Measurements from ENCODE around the gene BZW1.
A peak's percentile ranks its signal among the peaks of the same experiment; 100 is the strongest.

BZW1 gene

DNA sequence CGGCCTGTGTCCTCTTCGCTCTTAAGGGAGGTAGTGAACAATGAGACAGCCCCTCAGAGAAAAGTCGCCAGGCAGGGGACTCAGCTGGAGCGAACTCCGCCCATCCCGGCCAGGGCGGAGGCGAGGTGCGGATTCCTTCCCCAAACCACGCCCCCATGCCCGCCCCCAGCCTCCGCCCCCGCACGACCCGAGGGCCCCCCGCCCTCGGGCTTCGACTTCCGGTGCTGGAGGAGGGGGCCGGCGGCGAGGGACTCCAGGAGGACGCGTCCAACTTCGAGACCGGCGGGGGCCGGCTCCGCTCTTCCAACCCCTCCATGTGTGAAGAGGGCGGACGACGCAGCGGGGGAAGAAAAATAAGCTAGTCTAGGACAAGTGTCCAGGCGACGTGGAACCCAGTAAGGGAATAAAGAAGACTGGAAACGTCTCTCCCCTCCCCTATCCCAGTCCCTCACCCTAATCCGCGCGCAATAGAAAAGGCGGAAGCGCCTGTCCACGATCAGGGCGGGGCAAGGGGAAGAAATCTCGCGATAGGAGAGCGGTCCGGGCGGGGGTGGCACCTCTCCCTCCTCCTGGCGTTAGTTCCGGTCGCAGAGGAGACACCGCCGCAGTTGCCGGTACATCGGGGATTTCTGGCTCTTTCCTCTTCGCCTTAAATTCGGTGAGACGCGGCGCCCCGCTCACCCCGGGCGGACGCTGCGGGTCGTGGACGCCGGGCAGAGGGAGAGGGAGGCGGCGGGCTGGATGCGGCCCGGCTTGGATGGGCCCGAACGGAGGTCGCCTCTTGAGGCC is at the start of gene BZW1:
TSS of gene BZW1 (plus strand) at position 578 of the 789 bp plus-strand sequence. CDS start 1,308 bp downstream, outside the sequence.
- peak; percentile 80 to 100 (median 96) for DNase-seq

DNA sequence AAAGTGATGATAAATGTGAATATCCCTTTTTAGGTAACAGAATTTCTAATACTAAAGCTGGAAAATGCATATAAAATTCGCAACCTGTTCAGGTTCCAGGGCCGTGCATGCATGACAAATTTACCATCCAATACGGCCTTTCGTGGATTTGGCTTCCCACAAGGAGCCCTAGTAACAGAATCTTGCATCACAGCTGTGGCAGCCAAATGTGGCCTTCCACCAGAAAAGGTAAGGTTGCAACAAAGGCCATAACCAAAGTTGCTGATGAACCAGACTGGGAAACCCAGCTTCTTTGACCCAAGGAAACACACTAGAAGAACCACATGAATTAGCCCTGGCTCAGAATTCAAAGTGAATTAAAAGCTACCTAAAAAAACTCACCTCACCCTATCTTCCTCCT is 49.6 kb upstream of the BZW1 start:
- no peak for DNase-seq

DNA sequence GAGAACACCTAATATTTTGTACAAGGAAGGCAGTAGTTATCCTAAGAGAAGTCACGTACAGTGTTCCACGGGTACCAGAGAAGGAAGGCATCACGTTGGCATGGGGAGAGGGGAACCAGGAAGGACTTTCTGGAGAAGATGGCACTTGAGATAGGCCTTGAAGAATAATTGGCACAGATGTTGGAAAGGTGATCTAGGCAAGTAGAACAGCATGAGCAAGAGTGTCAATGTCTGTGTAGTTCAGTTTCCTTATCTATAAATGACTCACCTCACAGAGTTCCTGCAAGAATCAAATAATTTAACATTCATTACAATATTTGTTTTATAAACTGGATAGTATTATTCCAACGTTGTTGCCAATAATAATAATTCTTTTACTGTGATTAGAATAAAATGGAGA is 48.3 kb upstream of the BZW1 start:
- DNase-seq, result no peak

DNA sequence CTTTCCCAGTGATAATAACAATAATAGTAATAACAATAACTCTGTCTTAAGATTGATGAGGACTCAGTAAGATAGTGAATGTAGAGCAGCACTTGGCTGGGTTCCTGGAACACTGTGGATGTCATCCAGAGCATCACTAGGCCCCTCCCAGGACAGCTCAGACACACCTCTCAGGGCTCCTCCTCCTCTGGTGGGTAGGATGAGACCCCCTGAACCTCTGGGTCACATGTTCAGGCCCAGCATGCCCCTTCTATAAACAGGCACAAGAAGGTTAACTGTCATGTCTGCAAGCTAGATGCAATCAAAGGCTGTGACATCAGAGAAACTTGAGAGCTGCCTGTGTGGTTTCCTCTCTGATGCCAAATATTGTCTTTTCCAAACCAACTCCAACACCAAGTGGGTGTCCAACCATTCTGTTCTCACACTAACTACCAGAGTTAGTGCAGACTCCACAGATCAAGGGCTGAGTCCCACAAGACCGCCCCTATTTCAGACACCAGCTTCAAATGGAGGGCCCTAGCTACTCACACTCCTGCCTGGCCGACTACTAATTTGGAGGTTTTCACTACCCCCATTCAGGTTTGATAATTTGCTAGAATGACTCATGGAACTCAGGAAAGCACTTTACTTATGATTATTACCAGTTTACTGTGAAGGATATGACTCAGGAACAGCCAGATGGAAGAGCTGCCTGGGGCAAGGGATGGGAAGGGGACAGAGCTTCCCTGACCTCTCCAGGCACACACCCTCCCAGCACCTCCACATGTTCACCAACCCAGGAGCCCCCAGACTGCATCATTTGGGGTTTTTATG is 46.4 kb upstream of the BZW1 start:
- no peak for DNase-seq

DNA sequence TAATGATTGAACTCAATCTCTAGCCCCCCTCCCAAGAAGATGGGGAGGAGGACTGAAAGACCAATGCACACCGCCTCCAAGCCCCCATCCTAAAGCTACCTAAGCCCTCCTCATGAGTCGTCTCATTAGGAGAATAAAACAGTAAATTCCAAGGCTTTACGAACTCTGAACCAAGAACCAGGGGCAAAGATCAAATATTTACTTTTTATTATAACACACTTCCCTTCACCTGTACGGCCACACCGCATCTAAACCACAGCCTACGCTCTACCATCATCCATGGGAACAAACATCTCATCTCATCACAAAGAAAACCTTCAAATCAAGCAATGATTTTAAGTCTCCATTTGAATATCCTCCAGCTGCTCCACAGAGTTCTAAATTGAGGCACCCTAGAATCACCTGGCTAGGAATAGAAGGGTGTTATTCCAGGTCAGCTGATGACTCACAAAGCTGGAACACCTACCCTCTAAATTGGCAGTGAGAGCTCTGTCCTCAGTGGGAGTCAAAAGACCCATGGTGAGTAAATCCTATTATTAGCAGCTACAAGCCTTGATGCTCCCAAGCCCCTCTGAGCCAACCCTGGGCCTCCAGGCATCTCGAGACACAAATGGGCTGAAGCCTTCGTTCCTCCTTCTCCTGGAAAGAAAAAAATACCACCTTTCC is 45.6 kb upstream of the BZW1 start:
- no peak for DNase-seq

DNA sequence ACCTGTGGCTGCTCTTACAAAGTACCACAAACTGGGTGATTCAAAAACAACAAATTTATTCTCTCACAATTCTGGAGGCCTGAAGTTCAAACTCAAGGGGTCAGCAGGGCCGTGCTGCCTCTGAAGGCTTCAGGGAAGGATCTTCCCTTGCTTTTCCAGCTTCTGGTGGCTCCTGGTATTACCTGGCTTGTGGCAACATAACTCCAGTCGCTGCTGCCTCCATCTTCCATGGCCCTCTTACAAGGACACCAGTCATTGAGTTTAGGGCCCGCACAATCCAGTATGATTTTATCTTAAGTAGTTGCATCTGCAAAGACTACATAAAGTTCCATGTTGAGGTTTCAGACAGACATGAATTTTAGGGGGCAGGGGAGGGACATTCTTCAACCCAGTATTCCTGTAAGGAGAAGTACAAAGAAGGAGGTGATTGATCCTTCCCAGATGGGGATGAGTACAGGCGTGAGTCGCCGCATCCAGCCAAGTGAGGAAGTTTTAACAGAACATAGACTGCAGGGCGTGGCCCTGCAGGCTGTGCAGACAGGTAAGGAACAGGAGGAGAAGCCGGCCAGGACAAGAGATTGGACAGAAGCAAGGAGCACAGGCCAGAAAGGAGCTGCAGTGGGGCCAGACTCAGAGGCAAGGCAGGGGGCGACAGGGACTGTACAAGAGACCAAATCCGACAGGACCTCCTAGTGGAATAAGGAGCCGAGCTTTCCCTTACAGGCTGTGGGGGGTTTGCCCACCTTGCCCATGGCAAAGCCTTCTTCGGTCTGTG is 44.4 kb upstream of the BZW1 start:
- DNase-seq, result no peak

DNA sequence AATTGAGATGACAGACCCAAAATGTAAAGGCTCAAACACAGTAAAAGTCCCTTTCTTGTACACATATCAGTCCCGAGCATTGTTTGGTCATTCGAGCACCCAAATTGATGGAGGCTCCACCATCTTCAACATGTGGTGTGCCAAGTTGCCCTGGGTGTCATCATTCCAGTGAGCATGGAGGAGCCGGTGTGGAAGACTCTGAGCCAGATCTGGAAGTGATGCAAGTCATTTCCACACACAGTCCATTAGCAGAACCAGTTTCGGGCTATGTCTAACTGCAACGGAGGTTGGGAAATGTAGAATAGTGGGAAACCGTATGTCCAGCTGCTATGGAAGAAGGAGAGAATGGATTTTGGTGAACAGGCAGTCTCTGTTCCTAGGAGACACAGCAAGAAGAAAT is 40.9 kb upstream of the BZW1 start:
- DNase-seq, result peak in 1 of 58 donors; percentile 7

DNA sequence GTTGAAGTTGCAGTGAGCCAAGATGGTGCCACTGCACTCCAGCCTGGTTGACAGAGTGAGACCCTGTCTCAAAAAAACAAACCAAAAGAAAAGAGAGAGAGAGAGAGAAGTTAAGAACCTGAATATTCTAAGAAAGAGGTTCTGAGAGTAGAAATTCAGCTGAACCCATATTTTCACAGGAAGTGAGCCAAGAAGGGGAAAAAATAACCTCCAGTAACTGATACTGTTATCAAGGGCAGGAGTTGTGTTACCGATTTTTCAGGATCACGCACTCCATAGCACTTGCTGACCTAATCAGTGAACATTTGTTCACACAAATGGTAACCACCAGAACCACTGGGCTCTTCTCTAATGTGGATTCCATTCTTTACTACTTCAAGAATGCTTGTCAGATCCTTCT is 39.1 kb upstream of the BZW1 start:
- DNase-seq, result no peak

DNA sequence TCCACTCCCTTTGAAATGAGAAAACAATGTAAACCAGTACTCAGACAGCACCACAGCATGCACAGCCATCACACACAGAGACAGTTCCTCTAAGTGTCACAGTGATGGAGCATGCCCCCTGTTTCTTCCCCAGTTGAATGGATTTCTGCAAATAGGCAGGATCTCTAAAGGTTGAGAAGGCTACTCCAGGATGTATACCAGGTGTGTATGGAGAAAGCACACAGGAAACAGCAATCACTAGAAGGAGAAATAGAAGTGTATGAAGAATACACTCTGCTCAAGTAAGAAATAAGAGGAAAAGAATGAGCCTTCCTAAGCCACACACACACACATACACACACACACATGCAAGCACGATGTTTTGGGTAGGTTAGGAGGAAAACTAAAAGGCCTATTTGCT is 38.6 kb upstream of the BZW1 start:
- DNase-seq, result no peak

DNA sequence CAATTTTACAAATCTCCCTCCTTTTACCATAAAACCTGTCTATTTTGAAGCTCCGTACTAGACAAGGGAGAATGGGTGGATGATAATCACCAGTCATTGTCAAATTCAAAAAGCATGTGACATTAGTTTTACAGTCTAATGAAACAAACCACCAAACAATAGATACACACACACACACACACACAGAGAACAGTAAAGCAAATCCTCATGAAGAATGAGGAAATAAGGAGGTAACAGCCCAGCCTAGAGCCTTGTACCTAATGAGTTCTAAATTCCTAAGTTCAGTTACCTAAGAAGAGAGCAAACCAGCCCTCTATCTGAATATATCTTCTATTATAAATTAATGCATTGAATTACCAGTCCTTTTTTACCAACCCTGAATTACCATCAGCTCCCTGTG is 36.8 kb upstream of the BZW1 start:
- no peak for DNase-seq

DNA sequence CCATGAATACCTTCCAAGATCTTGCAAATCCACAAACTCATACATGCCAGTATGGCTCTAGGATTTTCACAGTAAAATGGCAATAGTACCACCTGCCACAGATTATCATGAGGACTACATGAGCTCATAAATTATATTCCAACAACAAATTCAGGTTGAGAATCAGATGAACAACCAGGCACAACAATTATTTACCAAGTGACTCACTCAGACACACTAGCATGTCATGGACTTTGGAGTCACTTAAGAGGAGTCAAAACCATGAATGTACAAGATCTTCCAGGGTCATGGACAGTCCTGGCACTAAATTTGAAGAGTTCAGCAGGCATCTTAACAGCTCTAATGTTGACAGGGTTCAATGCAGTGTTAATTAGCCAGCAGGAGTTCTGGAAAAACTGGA is 34.4 kb upstream of the BZW1 start:
- no peak for DNase-seq

DNA sequence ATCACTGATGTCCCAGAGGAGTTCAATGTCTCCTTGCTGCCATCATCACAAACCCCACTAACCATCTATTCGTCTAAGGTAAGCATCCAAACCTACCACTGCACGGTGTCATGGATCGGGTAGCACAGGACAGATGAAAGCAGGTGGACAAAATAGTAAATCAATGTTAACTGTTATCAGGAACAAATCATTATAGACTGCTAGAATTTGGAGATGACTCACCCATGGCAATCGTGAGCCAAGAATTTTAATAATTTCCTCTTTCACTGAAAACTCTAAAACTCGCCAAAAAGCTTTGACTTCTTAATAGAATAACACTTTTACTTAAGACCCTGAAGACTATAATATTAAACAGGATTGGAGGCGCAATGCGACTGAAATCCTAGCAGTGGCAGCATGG is 33.7 kb upstream of the BZW1 start:
- DNase-seq, result no peak

DNA sequence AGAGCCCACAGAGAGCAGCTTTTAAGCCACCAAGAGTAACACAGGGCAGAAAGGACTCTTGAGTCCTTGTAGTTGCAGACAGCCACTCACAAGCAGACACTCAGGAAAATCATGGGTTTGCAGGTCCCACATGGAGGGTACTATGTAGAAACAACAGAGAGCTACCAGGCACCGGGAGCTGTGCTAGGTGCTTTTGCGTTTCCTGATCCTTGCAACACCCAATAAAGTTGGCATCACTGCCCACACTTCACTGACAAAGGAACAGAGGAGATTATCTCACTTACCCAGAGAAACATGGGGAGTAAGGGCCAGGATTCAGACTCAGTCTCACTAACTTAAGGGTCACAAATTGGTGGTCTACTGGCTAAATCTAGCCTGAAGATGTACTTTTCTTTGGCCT is 32.5 kb upstream of the BZW1 start:
- DNase-seq, result no peak

DNA sequence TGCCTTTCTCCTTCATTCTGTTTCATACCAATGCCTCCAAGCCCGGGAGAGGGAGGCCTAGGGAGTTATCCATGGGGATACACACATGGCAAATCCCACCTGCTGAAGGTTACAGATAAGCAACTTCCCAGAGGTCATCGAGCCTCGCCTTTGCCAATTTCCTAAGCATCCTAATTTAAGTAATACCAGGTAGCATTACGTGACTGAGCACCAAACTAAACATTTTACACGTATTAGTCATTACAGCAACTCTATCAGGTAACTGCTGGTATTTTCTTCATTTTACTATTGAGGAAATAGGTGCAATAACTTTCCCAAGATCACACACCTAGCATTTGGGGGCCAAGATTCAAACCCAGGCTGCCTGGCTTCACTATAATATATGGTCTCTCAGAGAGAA is 30.1 kb upstream of the BZW1 start:
- DNase-seq, result no peak

DNA sequence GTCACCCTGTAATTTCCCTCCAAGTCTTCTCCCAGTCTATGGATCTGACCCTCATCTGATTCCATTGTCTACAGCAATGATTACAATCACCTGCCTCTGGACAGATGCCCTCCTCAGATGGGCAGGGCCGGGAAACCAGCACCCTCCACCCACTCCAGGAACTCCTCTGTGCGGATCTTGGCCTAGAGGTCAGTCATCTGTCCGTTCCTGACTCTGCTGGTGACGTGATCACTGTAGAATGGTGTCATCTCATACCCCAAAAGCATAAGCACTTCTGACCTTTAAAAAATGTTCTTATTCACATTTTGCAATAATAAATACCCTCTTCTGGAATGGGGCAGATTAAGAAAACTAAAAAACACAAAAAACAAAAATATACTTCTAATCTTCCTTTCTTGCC is 29.5 kb upstream of the BZW1 start:
- no peak for DNase-seq

DNA sequence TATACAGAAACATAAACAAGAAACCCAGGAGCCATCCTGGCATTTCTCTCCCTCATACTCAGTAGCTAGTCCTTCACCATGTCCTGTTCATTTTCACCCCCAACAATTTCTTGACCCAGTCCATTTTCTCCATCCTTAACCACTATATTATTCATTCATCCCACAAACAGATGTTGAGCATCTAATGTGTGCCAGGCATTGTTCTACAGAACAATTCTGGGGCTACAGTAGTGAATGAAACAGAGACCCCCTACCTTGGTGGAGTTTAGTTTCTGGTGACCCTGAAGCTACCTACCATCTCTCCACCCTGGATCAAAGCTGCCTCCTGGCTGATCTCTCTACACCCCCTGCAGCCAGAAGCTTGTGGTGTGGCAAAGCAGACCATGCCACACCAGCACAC is 27.5 kb upstream of the BZW1 start:
- no peak for DNase-seq

DNA sequence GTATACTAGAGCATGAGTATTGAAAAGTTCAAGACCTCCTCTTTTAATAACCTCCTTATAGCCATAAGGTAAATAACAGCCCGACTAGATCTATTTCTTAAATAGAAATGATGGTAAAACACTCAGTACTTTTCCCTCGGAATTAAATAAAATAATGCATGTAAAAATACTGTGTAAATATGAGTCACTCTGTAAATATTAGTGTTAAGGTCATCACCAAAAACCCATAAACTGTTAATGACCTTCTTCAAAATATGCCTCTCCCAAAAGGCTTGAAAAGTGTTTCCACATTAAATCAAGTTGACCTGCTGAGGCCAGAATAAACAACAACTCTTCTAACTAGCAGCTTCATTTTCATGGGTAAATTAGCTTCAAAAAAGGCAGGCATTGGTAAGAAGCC is 25.3 kb upstream of the BZW1 start:
- DNase-seq, result no peak

DNA sequence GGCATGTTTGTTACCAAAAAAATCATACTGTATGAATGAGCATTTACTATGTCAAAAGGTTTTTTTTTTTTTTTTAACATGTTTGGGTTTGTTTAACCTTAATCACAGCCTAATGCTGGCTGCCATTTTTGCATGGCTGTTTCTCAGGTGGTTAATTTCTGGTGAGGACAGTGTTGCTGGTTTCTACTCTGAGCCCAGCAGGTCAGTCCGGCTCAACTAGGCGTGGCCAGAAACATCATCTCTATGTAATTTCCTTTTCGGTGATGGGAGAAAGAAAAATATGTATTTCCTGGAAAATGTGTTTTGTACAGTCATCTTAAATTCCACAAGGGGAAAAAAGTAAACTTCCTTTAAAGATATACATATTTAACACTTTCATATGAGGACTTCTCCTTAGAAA is 24.9 kb upstream of the BZW1 start:
- DNase-seq, result no peak

DNA sequence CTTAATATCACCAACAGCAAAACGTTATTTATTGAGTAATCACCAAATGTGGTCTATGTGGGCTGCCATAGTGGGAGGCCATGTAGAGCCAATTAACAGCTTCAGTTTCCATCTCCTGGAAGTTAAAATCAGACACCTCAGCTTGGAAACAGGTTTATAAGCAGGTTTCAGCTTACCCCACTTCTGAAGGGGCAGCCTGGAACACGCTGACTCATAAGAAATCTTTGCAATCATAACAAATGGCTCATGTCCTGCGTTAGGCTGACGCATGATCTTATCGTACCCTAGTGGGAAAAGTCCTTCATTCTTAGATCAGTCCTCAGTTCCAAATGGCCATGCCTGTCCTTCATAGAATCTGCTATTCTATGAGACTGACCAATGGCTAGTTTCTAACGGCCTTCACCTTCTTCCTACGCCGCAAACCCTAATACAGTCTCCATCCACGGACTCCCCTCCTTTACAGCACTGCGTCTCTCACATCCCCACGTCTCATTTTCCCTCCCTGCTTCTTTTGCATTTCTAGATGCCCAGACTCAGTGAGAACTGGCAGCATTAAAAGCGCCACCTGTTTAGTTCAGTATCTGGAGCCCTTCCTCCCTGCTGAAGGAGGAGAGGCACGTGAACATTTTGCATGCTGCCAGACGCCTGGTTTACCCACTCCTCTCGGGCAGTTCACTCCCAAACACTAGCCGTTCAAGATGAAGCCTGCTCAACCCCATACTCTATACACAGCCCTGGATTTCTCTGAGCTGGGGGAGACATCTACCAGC is 24.2 kb upstream of the BZW1 start:
- peak in 3 of 58 donors; percentile 2 to 18 (median 11) for DNase-seq

DNA sequence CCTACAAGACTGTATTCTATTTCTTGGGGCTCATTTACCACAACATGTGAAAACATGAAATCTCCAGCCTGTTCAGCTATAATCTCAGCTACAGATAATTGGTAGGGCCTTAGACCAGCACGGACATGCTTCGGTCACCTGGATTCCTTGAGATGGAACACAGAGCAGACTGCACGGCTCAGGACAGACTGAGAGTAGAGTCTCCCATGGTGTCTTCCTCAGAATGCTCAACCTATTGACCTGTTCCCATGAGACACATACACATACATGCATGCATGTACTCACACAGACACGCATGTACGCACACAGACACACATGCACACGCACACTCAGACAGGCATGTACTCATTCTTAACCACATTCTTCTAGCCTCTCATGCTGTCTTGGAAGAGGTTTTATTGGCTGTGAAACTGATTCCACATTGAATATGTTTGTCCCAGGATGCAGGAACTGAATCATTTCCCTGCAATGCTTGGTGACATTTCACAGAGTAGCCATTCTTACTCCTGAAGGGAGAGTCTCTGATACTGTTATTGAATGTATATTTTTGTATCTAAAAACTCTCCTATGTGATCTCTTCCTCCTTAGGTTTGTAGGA is 23.5 kb upstream of the BZW1 start:
- DNase-seq, result no peak

All from anterior cingulate cortex (tissue), 58 donors.